MCF 10A (cell line): ENCODE data around the gene PEAK1. TPM values are rescaled to one million over a fixed set of nuclear protein-coding genes. Genes with fewer than 3 reads are reported as not detected.

Experiments used
- BruUV-seq: library from RNA; stranded (reverse); fragments of 400-500 nt; replicated peaks from 2 replicates; lab custom pipeline; 2021; lab: Mats Ljungman, UMichigan
- CTCF ChIA-PET: fragments of 300-600 bp; sonication (Branson Sonifier 250); formaldehyde crosslinking; extraction: SDS; loops from one replicate; lab custom pipeline; 2021; ENCODE audit warnings: antibody characterized with exemption, inconsistent platforms; lab: Yijun Ruan, JAX
- POLR2A ChIA-PET: fragments of 300-600, 350-650 bp; sonication (Branson Sonifier 250); formaldehyde crosslinking; extraction: SDS; loops from one replicate; lab custom pipeline; 2020; ENCODE audit warnings: antibody characterized with exemption, inconsistent platforms; lab: Yijun Ruan, JAX
- DNase-seq: peaks from one replicate; pipeline ENCODE4 v3.0.0-alpha.2; 2018; ENCODE audit not compliant: unreplicated experiment
- H3K27ac Mint-ChIP-seq: one replicate; pipeline ENCODE4 v1.8.0; 2022; ENCODE audit warnings: mild to moderate bottlenecking, low read depth, mixed read lengths; ENCODE audit not compliant: unreplicated experiment
- H3K27me3 Mint-ChIP-seq: one replicate; pipeline ENCODE4 v1.8.0; 2022; ENCODE audit warnings: mixed read lengths; ENCODE audit not compliant: insufficient read depth, unreplicated experiment
- H3K36me3 Mint-ChIP-seq: one replicate; pipeline ENCODE4 v1.8.0; 2022; ENCODE audit warnings: mild to moderate bottlenecking, moderate library complexity, mixed read lengths; ENCODE audit not compliant: insufficient read depth, unreplicated experiment
- H3K4me1 Mint-ChIP-seq: one replicate; pipeline ENCODE4 v1.8.0; 2022; ENCODE audit warnings: mixed read lengths; ENCODE audit not compliant: insufficient read depth, unreplicated experiment
- H3K4me3 Mint-ChIP-seq: one replicate; pipeline ENCODE4 v1.8.0; 2022; ENCODE audit warnings: mild to moderate bottlenecking, moderate library complexity, mixed read lengths; ENCODE audit not compliant: unreplicated experiment
- H3K9me3 Mint-ChIP-seq: one replicate; pipeline ENCODE4 v1.8.0; 2022; ENCODE audit warnings: mixed read lengths; ENCODE audit not compliant: unreplicated experiment
- intact Hi-C: fragments of 100-400 bp; cut with micrococcal nuclease; formaldehyde crosslinking; loops from 2 replicates; pipeline ENCODE4 v1.14.1; 2022
- total RNA-seq: library from RNA; stranded (reverse); gene quantifications from 2 replicates; pipeline ENCODE4 v1.2.3, GENCODE V29; 2022
- TF ChIP-seq, protein P1 (sequence below): fragments of 200-600 bp; IDR thresholded peaks from one replicate; pipeline ENCODE4 v1.8.0; 2022; ENCODE audit warnings: antibody characterized with exemption, mild to moderate bottlenecking; ENCODE audit not compliant: unreplicated experiment

PEAK1 gene
- total RNA-seq, 1 experiment from 2014 or later, result 20.0 TPM

DNA sequence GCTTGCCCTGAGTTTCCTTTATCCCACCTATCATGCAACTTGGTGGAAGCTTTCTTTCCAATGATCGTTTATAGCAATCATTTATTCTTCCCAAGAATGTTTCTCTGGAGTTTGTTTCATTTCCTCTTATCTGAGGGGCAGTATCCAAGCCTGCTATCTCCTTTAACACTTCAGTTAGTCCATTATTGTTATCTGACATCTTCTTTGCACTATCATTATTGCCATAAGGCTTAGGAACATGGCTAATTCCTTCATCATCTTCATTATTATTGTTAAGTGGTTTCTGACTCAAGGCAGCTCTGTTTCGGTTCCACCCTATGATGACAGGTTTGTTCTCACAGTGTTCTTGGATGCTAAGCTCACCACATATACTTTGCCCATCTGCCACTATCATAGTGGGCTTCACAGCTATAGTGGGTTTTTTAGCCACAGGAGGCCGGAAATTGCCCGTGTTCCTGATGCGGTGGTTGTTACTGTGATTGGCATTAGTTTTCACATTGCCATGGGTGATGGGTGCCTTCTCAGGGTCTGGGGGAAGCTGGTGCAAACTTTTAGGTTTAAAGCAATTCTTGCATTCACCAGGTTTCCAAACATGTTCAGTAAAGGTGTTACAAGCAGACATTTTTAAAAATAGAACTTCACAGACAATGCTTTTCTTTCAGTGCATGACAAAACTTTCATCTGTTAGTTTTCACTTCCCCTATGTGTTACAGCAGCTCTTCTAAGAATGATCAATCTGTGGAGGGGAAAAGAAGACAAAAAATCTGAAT is 238.4 kb downstream of the PEAK1 start:
- Mint-ChIP-seq H3K27me3 (no peaks in the 10 kb centered on the region), H3K27ac (no peak overlapping the region), H3K4me3 (no peak overlapping the region), H3K36me3 (no peaks in the 10 kb centered on the region), H3K9me3 (no peaks in the 10 kb centered on the region), H3K4me1 (no peaks in the 10 kb centered on the region)
- ChIA-PET POLR2A (interaction anchor here (0.6 to 1.2 kb wide), 2 partner anchors 32 to 362 kb away, joined by 3 read pairs; no protein-coding TSS in a partner anchor), CTCF (interaction anchor here (0.6 to 3.6 kb wide), 3 partner anchors 346 to 667 kb away, joined by 3 to 28 read pairs (median 4); no protein-coding TSS in a partner anchor)
- DNase-seq, result no peak
- intact Hi-C loops, result loop anchor here (10.0 kb wide), 1 partner anchor 243 kb away; the partner anchor contains the start of genes HMG20A and PEAK1
- TF ChIP-seq, protein P1, sequence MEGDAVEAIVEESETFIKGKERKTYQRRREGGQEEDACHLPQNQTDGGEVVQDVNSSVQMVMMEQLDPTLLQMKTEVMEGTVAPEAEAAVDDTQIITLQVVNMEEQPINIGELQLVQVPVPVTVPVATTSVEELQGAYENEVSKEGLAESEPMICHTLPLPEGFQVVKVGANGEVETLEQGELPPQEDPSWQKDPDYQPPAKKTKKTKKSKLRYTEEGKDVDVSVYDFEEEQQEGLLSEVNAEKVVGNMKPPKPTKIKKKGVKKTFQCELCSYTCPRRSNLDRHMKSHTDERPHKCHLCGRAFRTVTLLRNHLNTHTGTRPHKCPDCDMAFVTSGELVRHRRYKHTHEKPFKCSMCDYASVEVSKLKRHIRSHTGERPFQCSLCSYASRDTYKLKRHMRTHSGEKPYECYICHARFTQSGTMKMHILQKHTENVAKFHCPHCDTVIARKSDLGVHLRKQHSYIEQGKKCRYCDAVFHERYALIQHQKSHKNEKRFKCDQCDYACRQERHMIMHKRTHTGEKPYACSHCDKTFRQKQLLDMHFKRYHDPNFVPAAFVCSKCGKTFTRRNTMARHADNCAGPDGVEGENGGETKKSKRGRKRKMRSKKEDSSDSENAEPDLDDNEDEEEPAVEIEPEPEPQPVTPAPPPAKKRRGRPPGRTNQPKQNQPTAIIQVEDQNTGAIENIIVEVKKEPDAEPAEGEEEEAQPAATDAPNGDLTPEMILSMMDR, result no peak
- BruUV-seq, result no TSS peak

DNA sequence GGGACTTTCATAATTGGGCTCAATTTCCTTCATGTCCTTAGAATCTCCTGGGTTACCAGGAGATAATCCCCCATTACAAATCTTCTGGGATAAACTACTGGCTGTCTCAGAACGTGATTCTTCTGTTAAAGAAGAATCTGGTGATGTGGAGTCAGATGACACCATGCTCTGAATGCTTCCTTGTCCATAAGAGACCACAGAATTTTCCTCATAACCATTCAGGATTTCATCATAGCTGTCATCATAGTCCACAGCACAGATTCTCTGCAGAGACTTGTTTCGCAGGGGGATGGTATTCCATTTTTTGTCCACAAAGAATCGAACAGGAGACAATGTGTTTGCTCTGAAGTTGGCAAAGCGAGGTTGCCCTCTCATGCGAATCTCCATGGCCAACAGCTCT is 239.1 kb downstream of the PEAK1 start:
- BruUV-seq, result no TSS peak
- Mint-ChIP-seq H3K27me3 (no peaks in the 10 kb centered on the region), H3K36me3 (no peaks in the 10 kb centered on the region), H3K9me3 (no peaks in the 10 kb centered on the region), H3K27ac (no peak overlapping the region), H3K4me3 (no peak overlapping the region), H3K4me1 (no peaks in the 10 kb centered on the region)
- DNase-seq, result no peak
- ChIA-PET POLR2A (interaction anchor here (0.6 kb wide), 1 partner anchor 31 kb away, joined by 3 read pairs; no protein-coding TSS in a partner anchor), CTCF (interaction anchor here (3.6 kb wide), 1 partner anchor 362 kb away, joined by 28 read pairs; no protein-coding TSS in a partner anchor)
- intact Hi-C loops, result loop anchor here (10.0 kb wide), 1 partner anchor 244 kb away; the partner anchor contains the start of genes HMG20A and PEAK1
- TF ChIP-seq, protein P1, result no peak

DNA sequence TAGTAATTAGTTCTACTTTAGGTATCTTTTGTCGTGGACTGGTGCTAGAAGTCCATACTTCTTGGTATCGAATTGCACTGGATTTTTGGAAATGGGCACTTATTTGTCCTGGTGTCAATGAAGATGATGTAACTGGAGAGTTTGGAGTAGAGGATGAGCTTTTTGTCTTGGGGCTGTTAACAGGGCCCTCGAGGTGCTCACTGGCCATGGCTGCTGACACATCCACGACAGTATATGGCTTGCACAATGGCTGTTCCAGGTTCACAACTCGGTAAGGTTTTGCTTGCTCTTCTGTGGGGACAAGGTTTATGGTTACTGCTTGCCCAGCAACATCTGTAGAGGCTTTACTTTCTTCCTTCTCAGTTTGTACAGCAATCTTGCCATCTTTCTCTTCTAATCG is 239.6 kb downstream of the PEAK1 start:
- Mint-ChIP-seq H3K36me3 (no peaks in the 10 kb centered on the region), H3K27ac (no peak overlapping the region), H3K9me3 (no peaks in the 10 kb centered on the region), H3K4me1 (no peaks in the 10 kb centered on the region), H3K27me3 (no peaks in the 10 kb centered on the region), H3K4me3 (no peak overlapping the region)
- no TSS peak for BruUV-seq
- CTCF ChIA-PET, result interaction anchor here (0.6 to 1.3 kb wide), 2 partner anchors 359 to 363 kb away, joined by 4 to 5 read pairs; no protein-coding TSS in a partner anchor
- POLR2A ChIA-PET, result interaction anchor here (0.7 kb wide), 1 partner anchor 200 kb away, joined by 3 read pairs; no protein-coding TSS in a partner anchor
- intact Hi-C loops, result loop anchor here (10.0 kb wide), 1 partner anchor 245 kb away; the partner anchor contains the start of genes HMG20A and PEAK1
- TF ChIP-seq, protein P1, result no peak
- DNase-seq, result no peak

DNA sequence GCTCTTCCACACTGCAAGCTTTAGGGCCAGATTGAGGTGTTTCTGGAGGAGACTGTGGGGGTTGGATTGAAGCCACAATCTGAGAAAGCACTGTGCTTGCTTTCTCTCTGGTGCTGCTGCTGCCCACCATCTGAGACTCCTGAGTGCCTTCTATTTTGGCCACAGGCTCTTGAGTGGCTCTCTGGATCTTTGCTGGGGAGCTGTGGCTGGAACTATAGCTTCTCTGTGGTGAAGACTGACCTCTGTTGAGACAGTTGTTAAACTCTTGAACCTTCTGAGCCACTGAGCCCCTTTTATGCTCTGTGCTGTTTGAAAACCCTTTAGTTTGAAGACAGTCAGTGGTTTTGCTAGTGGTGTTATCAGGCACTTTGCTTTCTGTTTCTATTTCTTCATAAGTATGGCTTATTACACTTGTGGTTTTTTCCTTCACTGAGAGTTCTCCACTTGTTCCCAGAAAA is 240.3 kb downstream of the PEAK1 start:
- ChIA-PET CTCF (interaction anchor here (0.6 to 1.3 kb wide), 6 partner anchors 8 to 364 kb away, joined by 3 to 5 read pairs (median 4); no protein-coding TSS in a partner anchor), POLR2A (interaction anchor here (0.7 kb wide), 1 partner anchor 200 kb away, joined by 3 read pairs; no protein-coding TSS in a partner anchor)
- TF ChIP-seq, protein P1, result no peak
- no peaks in the 10 kb centered on the region for H3K27me3 Mint-ChIP-seq
- H3K27ac Mint-ChIP-seq, result no peak overlapping the region
- H3K4me1 Mint-ChIP-seq, result no peaks in the 10 kb centered on the region
- no peaks in the 10 kb centered on the region for H3K36me3 Mint-ChIP-seq
- H3K4me3 Mint-ChIP-seq, result no peak overlapping the region
- intact Hi-C loops, result no loop called here
- H3K9me3 Mint-ChIP-seq, result no peaks in the 10 kb centered on the region
- no peak for DNase-seq
- BruUV-seq, result TSS peak; percentile 33
